Measurements from ENCODE around the gene ZFYVE28. TPM values are rescaled to one million over a fixed set of nuclear protein-coding genes. Genes with fewer than 3 reads are reported as not detected.

ZFYVE28 gene
- total RNA-seq, 1 donor from 2014 or later, result 0.44 TPM

DNA sequence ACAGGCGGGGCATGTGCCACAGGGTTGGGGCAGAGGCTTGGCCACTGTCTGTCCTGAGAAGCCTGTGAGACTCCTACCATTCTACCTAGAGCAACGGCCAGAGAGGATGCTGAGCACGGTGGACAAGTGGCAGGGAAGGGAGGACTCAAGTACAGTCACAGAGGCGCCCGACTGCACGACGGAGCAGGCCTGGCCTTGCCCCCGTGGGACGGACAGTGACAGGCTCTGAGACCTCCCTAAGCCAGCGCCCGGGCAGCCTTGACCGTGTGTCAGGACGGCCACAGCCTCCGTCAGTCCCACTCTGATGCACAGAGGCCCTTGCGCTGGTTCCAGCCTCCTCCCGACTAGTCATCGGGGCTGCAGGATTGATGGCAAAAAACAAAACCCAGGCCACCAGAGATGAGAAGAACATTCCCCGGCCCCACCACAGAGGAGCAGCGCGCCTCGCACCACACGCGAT lies 119.9 kb downstream of the ZFYVE28 start:
- H3K4me3 Mint-ChIP-seq (ENCODE audit: unreplicated experiment), result no peak overlapping the region
- H3K36me3 Mint-ChIP-seq (ENCODE audit: low read depth, unreplicated experiment), result peaks cover 14% of the 10 kb centered on the region
- no peaks in the 10 kb centered on the region for H3K9me3 Mint-ChIP-seq (ENCODE audit: unreplicated experiment)
- H3K27ac Mint-ChIP-seq (ENCODE audit: unreplicated experiment), result no peak overlapping the region
- peaks cover 5% of the 10 kb centered on the region for H3K4me1 Mint-ChIP-seq (ENCODE audit: unreplicated experiment)
- H3K27me3 Mint-ChIP-seq (ENCODE audit: unreplicated experiment), result peaks cover 10% of the 10 kb centered on the region
- DNase-seq (ENCODE audit: low spot score), result no peak
- TF ChIP-seq, protein P1, sequence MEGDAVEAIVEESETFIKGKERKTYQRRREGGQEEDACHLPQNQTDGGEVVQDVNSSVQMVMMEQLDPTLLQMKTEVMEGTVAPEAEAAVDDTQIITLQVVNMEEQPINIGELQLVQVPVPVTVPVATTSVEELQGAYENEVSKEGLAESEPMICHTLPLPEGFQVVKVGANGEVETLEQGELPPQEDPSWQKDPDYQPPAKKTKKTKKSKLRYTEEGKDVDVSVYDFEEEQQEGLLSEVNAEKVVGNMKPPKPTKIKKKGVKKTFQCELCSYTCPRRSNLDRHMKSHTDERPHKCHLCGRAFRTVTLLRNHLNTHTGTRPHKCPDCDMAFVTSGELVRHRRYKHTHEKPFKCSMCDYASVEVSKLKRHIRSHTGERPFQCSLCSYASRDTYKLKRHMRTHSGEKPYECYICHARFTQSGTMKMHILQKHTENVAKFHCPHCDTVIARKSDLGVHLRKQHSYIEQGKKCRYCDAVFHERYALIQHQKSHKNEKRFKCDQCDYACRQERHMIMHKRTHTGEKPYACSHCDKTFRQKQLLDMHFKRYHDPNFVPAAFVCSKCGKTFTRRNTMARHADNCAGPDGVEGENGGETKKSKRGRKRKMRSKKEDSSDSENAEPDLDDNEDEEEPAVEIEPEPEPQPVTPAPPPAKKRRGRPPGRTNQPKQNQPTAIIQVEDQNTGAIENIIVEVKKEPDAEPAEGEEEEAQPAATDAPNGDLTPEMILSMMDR (IDR thresholded peaks at IDR 0.05; ENCODE audit: unreplicated experiment), result no peak

DNA sequence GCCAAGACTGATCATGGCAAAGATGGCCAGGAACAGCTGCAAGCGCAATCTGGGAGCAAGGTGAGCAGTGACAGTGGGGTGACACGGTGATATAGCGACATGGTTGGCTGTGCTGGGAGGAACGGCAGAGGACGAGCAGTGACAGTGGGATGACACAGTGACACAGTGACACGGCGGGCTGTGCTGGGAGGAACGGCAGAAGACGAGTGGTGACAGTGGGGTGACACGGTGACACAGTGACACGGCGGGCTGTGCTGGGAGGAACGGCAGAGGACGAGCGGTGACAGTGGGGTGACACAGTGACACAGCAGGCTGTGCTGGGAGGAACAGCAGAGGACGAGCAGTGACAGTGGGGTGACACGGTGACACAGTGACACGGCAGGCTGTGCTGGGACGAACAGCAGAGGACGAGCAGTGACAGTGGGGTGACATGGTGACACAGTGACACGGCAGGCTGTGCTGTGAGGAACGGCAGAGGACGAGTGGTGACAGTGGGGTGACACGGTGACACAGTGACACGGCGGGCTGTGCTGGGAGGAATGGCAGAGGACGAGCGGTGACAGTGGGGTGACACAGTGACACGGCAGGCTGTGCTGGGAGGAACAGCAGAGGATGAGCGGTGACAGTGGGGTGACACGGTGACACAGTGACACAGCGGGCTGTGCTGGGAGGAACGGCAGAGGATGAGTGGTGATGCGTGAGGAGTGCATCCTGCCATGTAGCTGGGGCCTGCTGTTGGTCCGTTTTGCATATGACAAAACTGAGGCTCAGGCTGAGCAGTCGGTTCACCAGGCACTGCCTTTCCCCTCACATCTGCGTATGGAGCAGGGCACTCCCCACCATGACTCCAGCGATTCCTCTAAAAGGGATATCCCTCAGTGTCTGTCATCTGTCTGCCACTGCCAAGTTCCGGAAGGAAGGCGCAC lies 120.6 kb downstream of the ZFYVE28 start:
- Mint-ChIP-seq H3K4me1 (ENCODE audit: unreplicated experiment) (peaks cover 5% of the 10 kb centered on the region), H3K27me3 (ENCODE audit: unreplicated experiment) (peaks cover 10% of the 10 kb centered on the region), H3K4me3 (ENCODE audit: unreplicated experiment) (no peak overlapping the region), H3K27ac (ENCODE audit: unreplicated experiment) (no peak overlapping the region), H3K36me3 (ENCODE audit: low read depth, unreplicated experiment) (peaks cover 14% of the 10 kb centered on the region), H3K9me3 (ENCODE audit: unreplicated experiment) (no peaks in the 10 kb centered on the region)
- TF ChIP-seq, protein P1 (IDR thresholded peaks at IDR 0.05; ENCODE audit: unreplicated experiment), result no peak
- DNase-seq (ENCODE audit: low spot score), result no peak

DNA sequence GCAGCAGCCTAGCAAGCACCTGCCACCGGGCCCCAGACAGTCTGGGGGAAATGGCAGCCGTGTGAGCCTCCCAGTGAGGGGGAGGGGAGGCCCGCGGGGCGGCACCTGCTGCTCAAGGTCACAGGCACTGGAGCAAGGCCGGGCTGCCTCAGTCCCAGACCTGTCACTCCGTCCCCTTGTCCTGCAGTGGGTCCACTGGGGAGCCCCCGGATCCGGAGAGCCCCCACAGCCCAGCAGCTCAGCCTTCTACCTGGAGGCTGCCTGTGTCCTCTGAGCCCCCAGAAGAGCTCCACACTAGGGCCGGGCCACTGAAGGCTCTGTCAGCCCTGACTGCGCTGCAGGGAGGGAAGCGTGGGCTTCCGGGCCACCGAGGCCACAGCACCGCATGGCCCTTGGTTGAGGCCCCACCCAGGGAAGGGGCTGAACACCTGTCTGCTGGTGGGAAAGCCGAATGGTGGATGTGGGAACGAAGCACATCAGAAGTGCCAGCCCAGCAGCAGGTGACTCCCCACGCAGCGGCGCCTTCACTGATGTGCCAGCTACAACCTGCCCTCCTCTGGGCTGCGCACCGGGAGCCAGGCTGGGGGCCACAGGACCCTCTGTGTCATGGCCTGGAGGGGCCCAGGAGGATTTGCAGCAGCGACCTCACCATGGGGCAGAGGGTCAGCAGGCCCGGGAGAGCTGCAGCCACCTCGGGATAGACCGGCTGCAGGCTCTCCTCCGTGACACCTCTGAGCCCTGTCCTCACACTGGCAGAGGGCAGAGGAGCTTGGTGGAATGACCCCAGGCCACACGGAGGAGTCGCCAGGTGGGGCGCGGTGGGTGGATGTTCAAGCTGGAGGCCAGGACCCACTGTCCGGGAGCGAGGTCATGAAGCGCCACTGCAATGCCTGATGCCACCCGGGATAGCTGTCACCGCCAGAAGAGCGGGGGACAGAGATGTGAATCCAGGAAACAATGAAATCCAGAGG lies 121.5 kb downstream of the ZFYVE28 start:
- DNase-seq (ENCODE audit: low spot score), result no peak
- Mint-ChIP-seq H3K27me3 (ENCODE audit: unreplicated experiment) (peaks cover 8% of the 10 kb centered on the region), H3K4me1 (ENCODE audit: unreplicated experiment) (peaks cover 5% of the 10 kb centered on the region), H3K4me3 (ENCODE audit: unreplicated experiment) (no peak overlapping the region), H3K36me3 (ENCODE audit: low read depth, unreplicated experiment) (peaks cover 6% of the 10 kb centered on the region), H3K27ac (ENCODE audit: unreplicated experiment) (no peak overlapping the region), H3K9me3 (ENCODE audit: unreplicated experiment) (no peaks in the 10 kb centered on the region)
- TF ChIP-seq, protein P1 (IDR thresholded peaks at IDR 0.05; ENCODE audit: unreplicated experiment), result no peak

DNA sequence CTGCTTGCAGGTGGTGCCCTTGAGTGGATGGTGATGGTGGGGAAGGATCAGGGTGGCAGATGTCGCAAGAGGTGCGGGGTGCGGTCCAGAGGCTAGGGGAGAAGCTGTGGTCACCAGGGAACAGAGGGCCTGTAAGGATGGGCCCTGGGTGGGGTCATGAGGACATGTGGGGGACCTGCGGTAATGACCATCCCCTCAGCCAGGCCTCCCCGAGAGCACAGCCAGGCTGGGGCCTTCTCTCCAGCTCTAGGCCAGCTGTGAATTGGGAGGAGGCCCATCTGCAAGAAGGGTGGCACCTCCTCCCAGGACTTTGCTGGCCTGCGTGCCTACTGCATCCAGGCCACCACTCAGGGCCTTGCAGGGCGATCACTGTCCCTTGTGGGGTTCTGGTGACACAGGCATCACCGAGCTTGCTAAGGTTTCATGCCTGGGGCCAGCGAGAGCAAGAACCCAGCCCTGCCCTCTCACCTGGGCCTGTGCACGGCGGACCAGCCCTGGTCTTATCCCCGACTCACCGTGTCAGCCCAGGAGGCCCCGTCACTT lies 122.5 kb downstream of the ZFYVE28 start:
- peaks cover 5% of the 10 kb centered on the region for H3K4me1 Mint-ChIP-seq (ENCODE audit: unreplicated experiment)
- peak overlapping the region; percentile 64 for H3K27ac Mint-ChIP-seq (ENCODE audit: unreplicated experiment)
- no peak for DNase-seq (ENCODE audit: low spot score)
- peaks cover 8% of the 10 kb centered on the region for H3K27me3 Mint-ChIP-seq (ENCODE audit: unreplicated experiment)
- no peaks in the 10 kb centered on the region for H3K9me3 Mint-ChIP-seq (ENCODE audit: unreplicated experiment)
- H3K36me3 Mint-ChIP-seq (ENCODE audit: low read depth, unreplicated experiment), result peaks cover 6% of the 10 kb centered on the region
- TF ChIP-seq, protein P1 (IDR thresholded peaks at IDR 0.05; ENCODE audit: unreplicated experiment), result no peak
- H3K4me3 Mint-ChIP-seq (ENCODE audit: unreplicated experiment), result no peak overlapping the region

Measured in endothelial cell (in vitro differentiated cells).